Activated T-cell treated with anti-CD3 and anti-CD28 coated beads, Interleukin-2, amount 50 U/mL, for 24 hours (primary cell): ENCODE data around the gene NDUFS3.

Experiments used
- DNase-seq: peaks from one replicate; pipeline ENCODE4 v3.0.0-alpha.2; 2020
- H3K27ac Mint-ChIP-seq: 2 replicates; pipeline ENCODE4 v1.8.0; 2020; ENCODE audit warnings: mild to moderate bottlenecking, mixed read lengths
- H3K27me3 Mint-ChIP-seq: 2 replicates; pipeline ENCODE4 v1.8.0; 2020; ENCODE audit warnings: mixed read lengths
- H3K36me3 Mint-ChIP-seq: 2 replicates; pipeline ENCODE4 v1.8.0; 2020; ENCODE audit warnings: low read depth, mixed read lengths
- H3K4me1 Mint-ChIP-seq: 2 replicates; pipeline ENCODE4 v1.8.0; 2020; ENCODE audit warnings: low read depth, mixed read lengths
- H3K4me3 Mint-ChIP-seq: 2 replicates; pipeline ENCODE4 v1.8.0; 2020; ENCODE audit warnings: mild to moderate bottlenecking, moderate library complexity, mixed read lengths
- H3K9me3 Mint-ChIP-seq: 2 replicates; pipeline ENCODE4 v1.8.0; 2020; ENCODE audit warnings: mixed read lengths

Gene NDUFS3

DNA sequence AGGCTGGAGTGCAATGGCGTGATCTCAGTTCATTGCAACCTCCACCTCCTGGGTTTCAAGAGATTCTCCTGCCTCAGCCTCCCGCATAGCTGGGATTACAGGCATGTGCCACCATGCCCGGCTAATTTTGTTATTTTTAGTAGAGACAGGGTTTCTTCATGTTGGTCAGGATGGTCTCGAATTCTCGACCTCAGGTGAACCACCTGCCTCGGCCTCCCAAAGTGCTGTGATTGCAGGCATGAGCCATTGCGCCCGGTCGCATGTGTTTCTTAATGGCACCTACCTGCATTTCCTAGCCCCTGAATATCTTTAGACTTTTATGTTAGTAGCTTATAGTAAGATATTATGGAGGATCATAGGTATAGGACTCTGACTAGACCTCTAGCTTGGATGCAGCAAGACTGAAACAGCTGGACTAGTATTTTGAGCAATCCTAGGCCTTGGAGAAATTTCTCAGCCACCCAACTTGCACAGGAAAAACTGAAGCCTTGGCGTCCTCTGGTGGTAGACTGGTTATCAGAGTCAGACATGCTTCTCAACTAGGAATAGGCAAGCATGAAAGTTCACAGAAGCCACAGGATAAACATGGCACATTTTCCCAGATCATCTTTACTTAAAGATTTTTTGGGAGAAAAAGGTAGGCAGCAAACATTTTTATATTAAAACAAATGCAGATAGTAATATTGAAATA is 38.0 kb downstream of the NDUFS3 start:
- DNase-seq: peak; percentile 9
- Mint-ChIP-seq H3K9me3 (no peaks in the 10 kb centered on the region), H3K27ac (no peak overlapping the region), H3K4me1 (no peaks in the 10 kb centered on the region), H3K36me3 (peaks cover 70% of the 10 kb centered on the region), H3K4me3 (no peak overlapping the region), H3K27me3 (no peaks in the 10 kb centered on the region)

DNA sequence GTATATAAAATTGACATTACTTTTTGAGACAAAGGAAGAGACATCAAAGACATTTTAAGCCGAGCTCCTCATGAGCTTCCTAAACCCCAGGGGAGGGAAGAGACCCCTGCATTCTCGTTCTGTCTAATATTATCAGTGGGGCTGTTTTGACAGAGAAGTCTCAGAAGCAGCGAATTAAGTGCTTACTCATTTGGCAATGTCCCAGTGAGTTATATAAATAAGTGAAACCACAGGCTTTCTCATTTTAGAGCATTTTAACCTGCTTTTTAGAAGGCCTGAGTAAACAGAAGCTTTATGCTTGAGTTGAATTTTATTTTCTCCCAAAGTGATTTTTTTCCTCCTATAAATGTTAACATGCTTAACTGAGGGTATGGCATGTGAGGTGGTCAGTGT is 38.5 kb downstream of the NDUFS3 start:
- Mint-ChIP-seq H3K4me1 (no peaks in the 10 kb centered on the region), H3K27ac (no peak overlapping the region), H3K27me3 (no peaks in the 10 kb centered on the region), H3K9me3 (no peaks in the 10 kb centered on the region), H3K4me3 (no peak overlapping the region), H3K36me3 (peaks cover 76% of the 10 kb centered on the region)
- DNase-seq: no peak

DNA sequence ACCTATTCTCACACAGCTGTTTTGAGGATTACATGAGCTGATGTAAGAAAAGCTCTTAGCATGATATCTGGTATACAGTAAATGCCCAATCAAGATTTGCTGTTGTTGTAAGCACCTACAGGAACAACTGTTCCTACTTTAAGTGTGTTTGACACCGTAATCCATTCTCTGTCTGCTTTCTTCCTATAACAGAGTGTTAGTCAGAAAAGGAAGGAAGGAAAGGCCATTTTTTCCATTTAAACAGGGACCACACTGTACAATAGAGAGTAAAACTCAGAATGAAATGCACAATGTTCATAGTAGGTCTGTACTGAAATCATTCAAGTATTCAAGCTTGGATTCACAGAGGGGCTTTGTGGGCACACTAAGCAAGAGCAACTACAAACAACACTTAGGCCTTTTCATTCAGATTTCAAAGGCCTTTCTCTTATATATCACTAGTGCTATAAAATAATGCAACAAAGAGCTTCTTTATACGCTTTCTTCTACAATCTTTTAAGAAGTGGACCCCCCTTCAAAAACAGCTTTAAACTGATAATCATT is 42.0 kb downstream of the NDUFS3 start:
- Mint-ChIP-seq H3K36me3 (peaks cover 86% of the 10 kb centered on the region), H3K27me3 (no peaks in the 10 kb centered on the region), H3K4me1 (no peaks in the 10 kb centered on the region), H3K4me3 (no peak overlapping the region), H3K27ac (peak overlapping the region; percentile 59), H3K9me3 (no peaks in the 10 kb centered on the region)
- no peak for DNase-seq

DNA sequence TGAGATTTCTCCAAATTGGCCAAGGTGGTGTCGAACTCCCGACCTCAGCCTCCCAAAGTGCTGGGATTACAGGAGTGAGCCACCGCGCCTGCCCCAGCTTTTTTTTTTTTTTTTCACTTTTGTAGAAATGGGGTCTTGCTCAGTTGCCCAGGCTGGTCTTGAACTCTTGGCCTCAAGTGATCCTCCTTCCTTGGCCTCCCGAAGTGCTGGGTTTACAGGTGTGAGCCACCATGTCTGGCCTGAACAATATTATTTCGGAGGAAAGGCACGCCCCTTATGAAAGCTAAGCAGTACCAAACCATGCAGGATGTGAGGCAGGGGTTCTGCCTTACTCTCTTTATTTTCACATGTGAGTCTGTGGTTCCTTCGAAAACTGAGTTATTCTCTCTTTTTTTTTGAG is 47.4 kb downstream of the NDUFS3 start:
- H3K4me3 Mint-ChIP-seq: no peak overlapping the region
- DNase-seq: no peak
- no peaks in the 10 kb centered on the region for H3K27me3 Mint-ChIP-seq
- H3K36me3 Mint-ChIP-seq: peaks cover 91% of the 10 kb centered on the region
- no peaks in the 10 kb centered on the region for H3K4me1 Mint-ChIP-seq
- H3K9me3 Mint-ChIP-seq: no peaks in the 10 kb centered on the region
- H3K27ac Mint-ChIP-seq: no peak overlapping the region

DNA sequence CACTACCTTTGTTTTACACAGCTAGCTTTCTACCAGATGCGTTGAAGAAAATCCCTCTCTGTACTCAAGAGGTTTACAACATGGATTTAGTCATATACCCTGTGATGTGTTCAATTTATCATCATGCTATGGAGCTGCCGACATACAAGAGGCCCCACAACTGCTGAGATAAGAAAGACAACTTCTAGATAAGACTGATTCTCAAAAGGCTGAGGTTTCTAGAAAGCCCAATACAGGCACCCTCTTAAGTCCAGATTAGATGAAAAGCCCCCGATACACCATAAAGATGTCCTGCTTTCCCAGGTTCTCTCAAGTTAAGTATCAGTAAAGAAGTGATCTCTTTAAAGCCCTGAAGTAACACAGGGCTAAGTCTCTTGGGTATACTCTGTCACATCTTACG is 49.2 kb downstream of the NDUFS3 start:
- Mint-ChIP-seq H3K27me3 (no peaks in the 10 kb centered on the region), H3K9me3 (no peaks in the 10 kb centered on the region), H3K36me3 (peaks cover 90% of the 10 kb centered on the region), H3K4me3 (no peak overlapping the region), H3K27ac (no peak overlapping the region), H3K4me1 (no peaks in the 10 kb centered on the region)
- DNase-seq: no peak

DNA sequence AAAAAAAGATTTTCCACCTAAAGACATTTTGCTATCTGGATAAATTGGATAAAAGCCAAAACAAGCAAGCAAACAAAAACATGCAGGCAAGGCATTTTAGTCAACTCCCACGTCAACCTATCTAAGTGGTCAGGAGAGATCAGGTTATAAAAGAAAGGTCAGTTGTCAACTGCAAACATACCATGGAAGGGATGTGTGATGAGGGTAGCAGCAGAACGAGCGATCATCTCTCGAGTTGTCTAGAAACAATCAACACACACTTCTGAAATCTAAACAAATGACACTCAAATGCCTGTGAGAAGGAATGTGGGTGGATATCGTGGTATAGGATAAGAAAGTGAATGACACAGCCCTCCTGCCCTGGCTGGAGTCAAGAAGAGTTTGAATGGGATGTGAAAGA is 52.6 kb downstream of the NDUFS3 start:
- Mint-ChIP-seq H3K9me3 (no peaks in the 10 kb centered on the region), H3K4me3 (no peak overlapping the region), H3K36me3 (peaks cover 95% of the 10 kb centered on the region), H3K27ac (peak overlapping the region; percentile 1), H3K4me1 (no peaks in the 10 kb centered on the region), H3K27me3 (no peaks in the 10 kb centered on the region)
- DNase-seq: no peak
